HG03097 (cell line): ENCODE results near the gene RTEL1.
"Not testable (repeated sequence)": the region's sequence is repeated elsewhere in the genome, so short reads cannot be mapped to it uniquely, and the experiment has no call there.

Experiments used
- ATAC-seq: cut with Tn5 transposase; IDR thresholded peaks from one replicate; pipeline ENCODE4 v1.9.1; 2021; ENCODE audit not compliant: unreplicated experiment, low FRiP score

RTEL1 gene

DNA sequence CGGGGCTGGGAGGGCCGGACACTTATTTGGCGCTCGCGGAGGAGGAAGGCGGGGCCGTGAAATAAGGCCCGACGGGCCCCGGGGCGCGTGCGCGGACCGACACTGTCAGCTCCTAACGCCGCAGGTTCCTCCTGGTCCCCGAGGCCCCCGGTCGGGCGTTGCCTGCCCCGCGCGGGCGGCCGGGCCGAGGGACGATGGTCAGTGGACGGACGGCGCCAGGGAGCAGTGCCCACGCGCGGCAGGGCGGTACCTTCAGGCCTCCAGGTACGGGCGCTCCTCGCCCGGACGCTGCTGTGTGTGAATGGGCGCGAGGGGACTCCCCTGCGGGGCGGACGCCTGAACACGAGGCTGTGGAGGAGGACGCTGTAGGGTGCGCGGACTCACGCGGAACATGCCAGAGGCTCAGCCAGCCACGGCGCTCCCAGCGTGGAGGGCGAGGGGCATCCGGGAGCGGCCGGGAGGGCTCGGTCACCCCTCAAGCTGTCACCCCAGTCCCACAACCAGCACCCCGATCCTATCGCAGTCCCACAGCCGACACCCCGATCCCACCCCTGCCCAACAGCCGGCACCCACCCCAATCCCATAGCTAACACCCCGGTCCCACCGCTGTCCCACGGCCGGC is 30.9 kb upstream of the RTEL1 start:
- ATAC-seq: peak; percentile 67

DNA sequence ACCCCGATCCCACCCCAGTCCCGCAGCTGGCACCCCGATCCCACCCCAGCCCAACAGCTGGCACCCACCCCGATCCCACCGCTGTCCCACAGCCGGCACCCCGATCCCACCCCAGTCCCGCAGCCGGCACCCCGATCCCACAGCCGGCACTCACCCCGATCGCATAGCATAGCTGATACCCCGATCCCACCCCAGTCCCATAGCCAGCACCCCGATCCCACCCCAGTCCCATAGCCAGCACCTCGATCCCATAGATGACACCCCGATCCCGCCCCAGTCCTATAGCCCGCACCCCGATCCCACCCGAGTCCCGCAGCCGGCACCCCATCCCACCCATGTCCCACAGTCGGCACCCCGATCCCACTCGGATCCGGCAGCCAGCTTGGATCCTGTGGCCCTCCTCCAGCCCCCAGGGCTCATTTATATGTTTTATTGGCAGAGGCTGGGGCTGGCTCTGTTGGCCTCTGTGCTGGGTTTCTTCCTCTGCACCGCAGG is 30.3 kb upstream of the RTEL1 start:
- no peak for ATAC-seq

DNA sequence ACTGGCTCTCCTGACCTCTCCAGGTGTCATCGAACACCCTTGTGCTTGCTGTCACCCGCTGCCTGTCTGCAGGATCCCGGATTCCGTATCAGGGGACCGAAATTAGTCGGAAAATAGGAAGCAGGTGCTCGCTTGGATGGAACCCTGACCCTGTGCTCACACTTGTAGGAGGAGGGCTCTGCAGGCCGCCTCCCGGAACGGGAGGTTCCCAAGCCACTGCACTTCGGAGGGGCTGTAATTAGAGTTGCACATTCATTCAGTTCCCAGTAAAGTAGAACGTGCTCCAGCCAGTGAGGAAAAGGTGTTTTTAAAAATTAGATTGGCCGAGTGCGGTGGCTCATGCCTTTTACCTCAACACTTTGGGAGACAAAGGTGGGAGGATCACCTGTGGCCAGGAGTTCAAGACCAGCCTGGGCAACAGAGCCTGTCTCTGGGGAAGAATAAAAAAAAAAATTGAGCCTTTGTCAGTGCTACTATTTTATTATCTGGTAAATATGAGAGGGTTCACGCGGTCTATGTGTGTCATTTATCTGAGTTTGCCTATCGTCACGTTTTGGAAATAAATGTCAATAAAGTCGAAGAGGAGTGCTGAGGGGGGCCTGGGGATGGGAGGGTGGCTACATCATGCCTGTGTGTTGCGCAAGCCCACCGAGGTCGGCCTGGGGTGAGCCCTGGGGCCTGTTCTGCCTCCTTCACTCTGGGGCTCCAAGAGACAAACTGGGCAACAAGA is 29.7 kb upstream of the RTEL1 start:
- no peak for ATAC-seq

DNA sequence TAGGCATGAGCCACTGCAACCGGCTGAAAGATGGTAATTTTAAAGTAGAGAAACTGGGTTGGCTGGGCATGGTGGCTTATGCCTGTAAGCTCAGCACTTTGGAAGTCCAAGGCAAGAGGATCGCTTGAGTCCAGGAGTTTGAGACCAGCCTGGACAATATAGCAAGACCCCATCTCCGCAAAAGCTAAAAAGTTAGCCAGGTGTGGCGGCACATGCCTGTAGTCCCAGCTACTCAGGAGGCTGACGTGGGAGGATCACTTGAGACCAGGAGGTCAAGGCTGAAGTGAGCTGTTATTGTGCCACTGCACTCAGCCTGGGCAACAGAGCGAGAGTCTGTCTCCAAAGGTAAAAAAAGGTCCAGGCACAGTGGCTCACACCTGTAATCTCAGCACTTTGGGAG is 27.2 kb upstream of the RTEL1 start:
- ATAC-seq: not testable (repeated sequence)

DNA sequence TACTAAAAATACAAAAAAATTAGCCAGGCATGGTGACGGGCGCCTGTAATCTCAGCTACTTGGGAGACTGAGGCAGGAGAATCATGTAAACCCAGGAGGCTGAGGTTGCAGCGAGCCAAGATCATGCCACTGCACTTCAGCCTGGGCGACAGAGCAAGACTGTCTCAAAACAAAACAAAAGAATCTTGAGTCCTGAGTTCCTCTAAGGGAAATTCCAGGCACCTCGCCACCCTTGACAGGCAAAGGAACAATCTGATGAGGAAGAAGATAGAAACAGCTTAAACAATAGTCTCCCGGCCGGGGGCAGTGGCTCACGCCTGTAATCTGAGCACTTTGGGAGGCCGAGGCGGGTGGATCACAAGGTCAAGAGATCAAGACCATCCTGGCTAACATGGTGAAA is 26.7 kb upstream of the RTEL1 start:
- ATAC-seq: not testable (repeated sequence)

DNA sequence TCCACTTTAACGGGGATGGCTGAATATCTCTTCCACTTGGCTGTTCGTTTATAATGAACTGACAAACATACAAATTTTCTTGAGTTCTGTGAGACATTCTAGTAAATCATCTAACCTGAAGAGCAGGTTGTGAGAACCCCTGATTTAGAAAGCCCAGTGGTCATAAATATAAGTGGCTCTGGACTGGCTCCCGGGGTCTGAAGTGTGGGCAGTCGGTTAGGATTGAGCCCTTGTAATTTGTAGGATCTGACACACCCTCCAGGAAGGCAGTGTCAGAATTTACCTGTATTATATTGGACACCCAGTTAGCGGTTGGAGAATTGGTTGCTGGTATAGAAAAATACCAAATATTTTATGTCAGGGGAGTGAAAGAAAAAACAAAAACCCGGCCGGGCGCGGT is 24.4 kb upstream of the RTEL1 start:
- ATAC-seq: no peak

DNA sequence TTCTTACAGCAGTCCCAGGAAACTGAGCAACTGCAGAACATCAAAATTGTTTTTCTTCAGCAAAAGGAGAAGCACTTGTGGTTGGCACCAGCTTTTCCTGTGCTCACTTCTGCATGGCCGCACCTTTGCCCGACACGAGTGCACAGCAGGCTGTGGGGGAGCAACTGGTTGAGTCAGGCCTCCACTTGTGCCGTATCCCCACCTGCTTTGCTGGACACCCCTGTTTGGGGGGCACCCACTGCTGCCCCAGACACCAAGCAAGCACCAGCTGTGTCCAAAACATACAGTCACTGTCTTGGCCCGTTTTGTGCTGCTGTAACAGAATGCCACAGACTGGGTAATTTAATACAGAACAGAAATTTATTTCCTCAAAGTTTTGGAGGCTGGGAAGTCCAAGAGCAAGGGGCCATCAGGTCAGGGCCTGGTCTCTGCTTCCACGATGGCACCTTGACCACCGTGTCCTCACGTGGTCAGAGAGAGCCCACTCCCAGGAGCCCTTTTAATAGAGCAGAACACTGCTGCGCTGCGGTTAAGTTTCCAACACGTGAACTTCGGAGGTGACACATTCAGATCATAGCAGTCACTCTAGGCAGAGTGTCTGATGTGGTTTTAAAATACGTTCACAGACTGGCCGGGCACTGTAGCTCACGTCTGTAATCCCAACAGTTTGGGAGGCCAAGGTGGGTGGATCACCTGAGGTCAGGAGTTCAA is 22.5 kb upstream of the RTEL1 start:
- ATAC-seq: no peak

DNA sequence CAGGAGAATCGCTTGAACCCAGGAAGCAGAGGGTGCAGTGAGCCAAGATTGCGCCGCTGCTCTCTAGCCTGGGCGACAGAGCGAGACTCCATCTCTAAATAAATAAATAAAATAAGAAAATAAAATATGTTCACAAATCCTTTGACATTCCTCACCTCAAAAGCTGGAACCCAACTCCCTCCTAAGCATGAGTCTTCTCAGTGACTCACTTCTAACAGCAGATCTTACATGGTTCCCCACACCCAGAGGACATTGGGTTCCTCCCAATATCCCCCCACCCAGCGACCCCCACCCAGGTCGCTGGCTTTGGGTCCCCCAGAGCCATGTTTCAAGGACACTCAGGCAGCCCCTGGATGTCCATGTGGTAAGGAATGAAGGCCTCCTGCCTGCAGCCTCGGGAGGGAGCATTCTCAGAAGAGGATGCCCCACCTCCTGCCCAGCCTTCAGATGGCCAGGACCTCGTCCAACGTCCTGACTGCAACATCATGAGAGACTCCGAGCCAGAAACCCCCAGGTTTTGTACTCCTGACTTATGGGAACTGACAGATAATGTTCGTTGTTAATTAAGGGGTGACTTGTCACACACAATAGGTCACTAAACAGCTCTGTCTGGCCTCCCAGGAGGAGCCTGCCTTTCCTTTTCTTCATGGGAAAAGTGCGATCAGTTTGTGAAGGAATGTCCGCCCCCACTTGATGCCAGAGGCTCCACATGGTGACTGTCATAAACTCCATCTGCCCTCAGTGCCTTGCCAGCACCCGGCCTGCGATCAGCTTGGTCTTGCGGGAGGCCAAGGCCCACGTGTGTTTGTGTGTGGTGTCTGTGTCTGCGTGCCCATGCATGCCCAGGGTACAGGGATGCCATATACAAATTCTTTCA is 21.1 kb upstream of the RTEL1 start:
- no peak for ATAC-seq

DNA sequence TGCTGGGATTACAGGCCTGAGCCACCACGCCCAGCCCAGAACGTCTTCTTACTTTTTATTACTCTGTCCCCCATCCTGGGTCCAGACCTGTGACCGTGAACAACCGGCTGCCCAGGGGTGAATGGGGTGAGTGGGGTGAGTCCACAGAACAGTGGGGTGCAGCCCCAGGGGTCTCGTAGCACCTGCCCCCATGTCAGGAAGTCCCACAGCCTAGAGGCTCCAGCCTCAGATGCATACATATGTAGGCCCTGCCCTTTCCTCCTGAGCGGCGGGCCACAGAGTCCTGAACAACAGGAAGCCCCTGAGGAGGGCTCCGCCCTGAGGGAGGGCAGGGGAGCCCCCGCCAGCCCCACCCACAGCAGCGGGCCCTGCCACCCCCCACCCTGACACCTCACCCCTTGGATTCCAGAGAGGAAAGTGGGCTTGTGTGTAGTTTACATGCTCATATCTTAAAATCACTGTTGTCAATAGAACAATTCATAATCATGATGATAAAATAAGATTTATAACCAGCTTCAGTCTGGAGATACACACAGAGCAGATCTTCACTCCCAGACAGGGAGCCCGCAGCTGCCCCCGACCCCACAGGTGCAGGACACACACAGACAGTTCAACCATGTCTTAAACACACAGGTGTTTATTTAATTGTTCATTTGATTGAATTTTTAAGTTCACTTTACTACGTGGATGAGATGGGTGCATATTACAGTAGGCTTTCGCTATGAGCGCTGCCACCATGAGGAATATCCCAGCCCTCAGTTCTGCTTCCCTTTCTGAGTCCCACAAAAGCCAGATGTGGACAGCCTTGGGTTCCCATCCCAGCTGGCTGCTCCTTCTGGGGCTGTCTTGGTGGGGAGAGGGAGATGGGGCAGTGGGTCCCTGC is 18.8 kb upstream of the RTEL1 start:
- ATAC-seq: no peak

DNA sequence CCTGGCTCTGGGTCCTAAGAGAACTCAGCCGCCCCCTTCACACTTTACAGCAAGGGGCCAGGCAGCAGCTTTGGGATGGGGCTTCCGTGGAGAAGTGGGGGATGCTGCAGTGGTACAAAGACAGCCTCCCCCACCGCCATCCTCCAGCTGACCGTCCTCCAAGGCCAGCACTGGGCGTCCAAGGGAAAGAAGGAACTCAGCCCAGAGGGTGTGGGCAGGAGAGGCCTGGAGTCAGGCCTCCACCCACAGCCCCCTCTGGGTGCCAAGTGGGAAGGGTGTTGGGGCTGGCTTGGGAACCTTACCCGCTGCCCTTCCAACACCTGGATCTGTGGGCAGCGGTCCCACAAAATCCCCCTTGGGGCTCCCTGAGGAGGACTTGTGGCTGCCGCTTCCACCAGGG is 18.0 kb upstream of the RTEL1 start:
- no peak for ATAC-seq

DNA sequence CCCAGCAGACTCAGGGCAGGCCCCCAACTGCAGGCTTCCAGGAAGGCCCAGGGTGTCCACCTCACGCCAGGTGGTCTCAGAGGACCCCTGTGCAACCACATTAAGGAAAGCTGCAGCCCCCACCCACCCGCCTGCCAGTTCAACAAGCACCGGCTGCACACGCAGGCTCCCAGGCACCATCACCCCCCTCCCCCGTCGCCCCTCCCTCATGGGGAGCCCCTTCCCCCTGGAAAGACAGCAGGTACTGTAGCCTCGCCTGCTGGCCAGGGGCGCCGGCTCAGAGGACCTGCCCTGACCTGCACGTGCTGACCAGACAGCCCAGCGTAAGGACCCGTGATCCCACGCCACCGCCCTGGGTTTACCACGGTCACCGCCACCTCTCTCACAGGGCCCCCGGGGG is 17.4 kb upstream of the RTEL1 start:
- not testable (repeated sequence) for ATAC-seq

DNA sequence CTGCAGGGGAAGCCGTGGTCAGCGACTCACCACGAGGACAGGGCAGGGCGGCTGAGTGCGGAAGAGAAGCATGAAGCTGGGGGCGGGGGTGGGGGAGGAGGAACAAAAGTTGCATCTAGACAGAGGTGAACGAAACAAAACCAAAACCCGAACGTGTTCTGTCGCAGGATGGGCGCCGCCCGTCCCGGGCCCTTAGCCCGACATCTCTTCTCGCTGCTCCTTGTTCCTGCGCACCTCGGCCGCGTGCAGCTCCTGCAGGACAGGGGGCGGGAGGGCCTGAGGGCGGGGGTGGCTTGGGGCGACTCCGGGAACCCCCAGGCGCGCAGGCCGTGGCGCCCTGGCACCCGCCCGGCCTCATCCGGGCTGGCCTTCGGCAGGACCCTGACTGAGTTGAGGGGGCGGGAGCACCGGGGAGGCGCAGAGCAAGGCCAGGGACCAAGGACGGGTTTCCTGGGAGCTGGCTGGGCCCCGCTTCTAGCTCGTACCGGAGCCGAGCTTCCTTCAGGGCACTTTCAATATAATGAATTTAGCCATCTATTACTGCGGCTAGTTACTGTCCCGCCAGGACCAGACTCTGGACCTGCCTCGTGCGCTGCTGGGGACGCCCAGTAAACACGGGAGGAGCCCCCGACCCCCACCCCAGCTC is 16.8 kb upstream of the RTEL1 start:
- peak; percentile 15 for ATAC-seq

DNA sequence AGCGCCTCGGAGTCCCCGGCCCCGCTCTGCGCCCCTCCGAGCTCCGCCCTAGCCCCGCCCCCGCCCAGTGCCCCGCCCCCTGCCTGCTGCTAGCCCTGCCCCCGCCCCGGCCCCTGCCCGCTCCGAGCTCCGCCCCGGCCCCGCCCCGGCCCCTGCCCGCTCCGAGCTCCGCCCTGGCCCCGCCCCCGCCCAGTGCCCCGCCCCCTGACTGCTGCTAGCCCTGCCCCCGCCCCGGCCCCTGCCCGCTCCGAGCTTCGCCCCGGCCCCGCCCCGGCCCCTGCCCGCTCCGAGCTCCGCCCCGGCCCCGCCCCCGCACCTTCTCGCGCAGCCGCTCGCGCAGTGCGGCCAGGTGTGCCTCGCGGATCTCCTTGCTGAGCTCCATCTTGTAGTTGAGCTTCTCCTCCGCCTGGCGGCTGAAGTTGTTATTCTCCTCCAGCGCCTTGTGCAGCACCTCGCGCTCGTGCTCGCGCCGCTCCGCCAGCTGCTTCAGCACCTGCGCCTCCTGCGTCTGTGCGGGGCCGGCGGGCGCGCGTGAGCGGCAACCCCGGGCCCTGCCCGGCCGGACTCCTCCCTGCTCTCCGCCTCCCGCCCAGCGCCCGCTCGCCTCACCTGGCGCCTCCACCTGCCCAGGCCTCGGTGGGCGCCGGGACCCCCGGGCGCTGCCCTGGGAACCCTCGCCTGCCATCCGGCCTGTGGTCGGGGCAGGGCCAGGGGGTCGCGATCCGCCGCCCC is 16.2 kb upstream of the RTEL1 start:
- ATAC-seq: peak; percentile 51

DNA sequence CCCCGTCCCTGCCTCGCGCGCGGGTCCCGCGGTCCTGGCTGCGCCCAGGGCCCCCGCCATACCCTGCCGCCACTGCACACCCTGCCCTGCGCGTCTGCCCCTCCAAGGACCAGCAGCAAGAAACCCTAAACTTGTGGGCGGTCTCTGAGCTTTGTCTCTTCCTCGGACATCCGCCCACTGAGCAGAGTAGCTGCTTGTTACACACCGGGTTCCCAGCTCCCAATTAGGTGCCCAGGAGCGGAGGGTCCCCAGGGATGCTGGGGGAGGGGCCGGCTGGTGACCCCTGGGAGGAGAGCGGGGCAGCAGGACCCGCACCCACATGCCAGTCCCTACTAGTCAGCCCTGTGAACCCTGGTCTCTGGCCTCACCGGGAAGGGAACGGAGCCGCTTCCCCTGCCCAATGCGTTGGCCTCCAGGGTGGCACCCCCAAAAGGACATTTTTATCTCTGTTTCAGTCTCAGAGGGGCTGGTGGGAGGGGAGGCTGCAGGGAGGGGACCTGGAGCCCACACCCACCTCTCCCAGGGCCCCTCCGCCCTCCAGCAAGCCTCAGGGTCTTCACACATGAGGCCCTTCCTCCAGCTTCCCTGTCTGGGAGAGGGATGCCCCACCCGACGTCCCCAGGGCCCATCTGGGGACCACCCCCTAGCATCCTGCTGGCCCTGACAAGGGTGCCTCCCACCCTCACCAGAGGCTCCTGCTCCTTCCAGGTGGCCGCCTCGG is 15.4 kb upstream of the RTEL1 start:
- no peak for ATAC-seq

DNA sequence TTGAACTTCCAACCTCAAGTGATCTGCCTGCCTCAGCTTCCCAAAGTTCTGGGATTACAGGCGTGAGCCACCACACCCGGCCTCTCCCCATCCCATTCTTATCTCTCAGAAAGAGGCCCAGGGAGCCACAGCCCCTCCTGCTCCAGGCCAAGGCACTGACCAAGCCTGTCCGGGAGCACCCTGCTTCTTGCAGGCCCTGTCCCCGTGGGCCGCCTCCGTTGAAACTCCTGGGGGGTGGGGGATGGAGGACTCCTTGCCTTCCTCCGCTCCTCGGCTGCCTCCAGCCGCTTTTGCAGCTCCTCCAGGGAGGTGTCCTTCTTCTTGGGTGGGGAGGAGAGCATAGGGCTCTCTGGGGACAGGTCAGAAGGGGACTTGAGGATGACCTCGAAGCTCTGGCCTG is 14.6 kb upstream of the RTEL1 start:
- no peak for ATAC-seq

DNA sequence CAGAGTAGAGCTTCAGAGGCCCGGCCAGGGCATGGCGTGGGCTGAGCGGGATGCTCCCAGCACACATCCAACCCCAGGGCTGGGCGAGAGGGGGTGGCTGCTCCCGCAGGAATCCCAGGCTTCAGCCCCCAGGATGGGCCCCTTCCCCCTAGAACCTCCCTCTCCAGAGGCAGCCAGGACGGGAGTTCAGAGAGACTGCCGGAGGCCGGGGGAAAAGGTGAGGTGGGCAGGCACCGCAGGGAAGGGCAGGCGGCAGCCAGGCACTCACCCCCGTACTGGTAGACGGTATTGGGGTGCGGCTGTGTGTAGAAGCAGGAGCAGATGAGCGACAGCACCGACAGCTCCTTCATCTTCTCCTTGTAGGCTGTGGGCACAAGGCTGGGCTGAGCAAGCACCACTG is 14.2 kb upstream of the RTEL1 start:
- ATAC-seq: no peak

DNA sequence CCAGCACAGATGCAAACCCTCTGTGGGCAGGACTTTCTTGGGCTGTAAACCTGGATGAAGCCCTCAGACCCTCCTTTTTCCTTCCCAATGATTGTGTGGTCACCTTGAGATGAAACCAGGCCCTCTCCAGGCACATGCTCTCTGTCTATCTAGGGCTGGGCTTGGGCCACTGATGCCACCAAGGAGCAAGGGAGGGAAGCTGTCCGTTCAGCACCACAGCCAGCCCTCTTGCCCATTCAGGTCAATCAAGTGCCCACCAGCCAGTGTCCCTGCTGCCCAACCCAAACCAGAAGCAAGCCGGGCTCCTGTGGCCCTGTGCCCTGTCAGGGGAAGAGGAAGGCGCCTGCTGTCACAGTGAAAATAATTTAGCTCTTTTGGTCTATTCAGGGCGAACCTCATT is 12.9 kb upstream of the RTEL1 start:
- no peak for ATAC-seq

DNA sequence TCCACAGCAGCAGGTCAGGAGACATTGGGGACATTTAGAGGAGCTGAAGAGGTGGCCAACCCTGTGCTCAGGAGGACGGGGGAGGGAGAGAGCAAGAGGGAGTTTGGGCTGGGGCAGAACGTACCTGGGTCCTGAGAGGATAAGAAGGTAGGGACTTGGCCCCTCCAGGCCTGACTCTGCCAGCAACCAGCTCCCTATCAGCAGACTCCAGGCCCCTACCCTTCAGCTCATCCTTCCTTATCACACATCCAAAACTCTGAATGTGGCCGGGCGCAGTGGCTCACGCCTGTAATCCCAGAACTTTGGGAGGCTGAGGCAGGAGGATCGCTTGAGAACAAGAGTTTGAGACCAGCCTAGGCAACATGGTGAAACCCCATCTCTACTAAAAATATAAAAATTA is 9.9 kb upstream of the RTEL1 start:
- no peak for ATAC-seq
